HepG2 (cell line): ENCODE data around the gene ZFYVE21. TPM values are rescaled to one million over a fixed set of nuclear protein-coding genes. Genes with fewer than 3 reads are reported as not detected.
A peak's percentile ranks its signal among the peaks of the same experiment; 100 is the strongest.

Experiments used
- AGO1 ChIP-seq: fragments of 200-400 bp; formaldehyde crosslinking; IDR thresholded peaks from 2 replicates; pipeline ENCODE4 v1.6.1; 2017; ENCODE audit warnings: mild to moderate bottlenecking, low read depth, low read length, moderate library complexity; ENCODE audit not compliant: poor library complexity, severe bottlenecking
- ARID2 ChIP-seq: sonication (generic); formaldehyde crosslinking; IDR thresholded peaks from 2 replicates; pipeline ENCODE4 v1.8.1; 2022; ENCODE audit warnings: mild to moderate bottlenecking, missing genetic modification reagents, borderline replicate concordance
- ELF4 ChIP-seq: sonication (generic); formaldehyde crosslinking; IDR thresholded peaks from 2 replicates; pipeline ENCODE4 v1.5.0; 2020; ENCODE audit warnings: missing genetic modification reagents, mild to moderate bottlenecking, moderate library complexity, borderline replicate concordance
- HOXA3 ChIP-seq: sonication (generic); formaldehyde crosslinking; IDR thresholded peaks from 2 replicates; pipeline ENCODE4 v1.5.0; 2020; ENCODE audit warnings: missing genetic modification reagents
- ISL2 ChIP-seq: sonication (generic); formaldehyde crosslinking; IDR thresholded peaks from 2 replicates; pipeline ENCODE4 v1.5.0; 2020; ENCODE audit warnings: missing genetic modification reagents
- KDM1A ChIP-seq: IDR thresholded peaks from 2 replicates; pipeline ENCODE4 v1.6.1; 2016; ENCODE audit warnings: missing compliant biosample characterization
- KLF13 ChIP-seq: sonication (generic); formaldehyde crosslinking; IDR thresholded peaks from 2 replicates; pipeline ENCODE4 v1.4.0; 2020; ENCODE audit warnings: mild to moderate bottlenecking, missing genetic modification reagents
- MBD4 ChIP-seq: IDR thresholded peaks from 2 replicates; pipeline ENCODE4 v1.6.1; 2012; ENCODE audit warnings: low read length, inconsistent platforms, borderline replicate concordance
- NR2C2 ChIP-seq: sonication (generic); formaldehyde crosslinking; IDR thresholded peaks from 2 replicates; pipeline ENCODE4 v1.4.0; 2020; ENCODE audit warnings: missing genetic modification reagents, mild to moderate bottlenecking, moderate library complexity, borderline replicate concordance
- POLR2G ChIP-seq: fragments of 200-400 bp; formaldehyde crosslinking; IDR thresholded peaks from 2 replicates; pipeline ENCODE4 v1.6.1; 2018; ENCODE audit warnings: mild to moderate bottlenecking, low read depth, low read length, moderate library complexity
- PRMT3 ChIP-seq: sonication (generic); formaldehyde crosslinking; IDR thresholded peaks from 2 replicates; pipeline ENCODE4 v1.8.1; 2022; ENCODE audit warnings: low read depth, mild to moderate bottlenecking, moderate library complexity, missing genetic modification reagents, borderline replicate concordance
- RORA ChIP-seq: sonication (generic); formaldehyde crosslinking; IDR thresholded peaks from 2 replicates; pipeline ENCODE4 v1.5.0; 2020; ENCODE audit warnings: mild to moderate bottlenecking, missing genetic modification reagents, moderate library complexity
- RXRA ChIP-seq: sonication (generic); formaldehyde crosslinking; IDR thresholded peaks from 2 replicates; pipeline ENCODE4 v1.5.1; 2020; ENCODE audit warnings: missing genetic modification reagents
- ZFP62 ChIP-seq: sonication (generic); formaldehyde crosslinking; IDR thresholded peaks from 2 replicates; pipeline ENCODE4 v1.4.0; 2020; ENCODE audit warnings: missing genetic modification reagents
- ZMAT3 ChIP-seq: sonication (generic); formaldehyde crosslinking; conservative IDR thresholded peaks from 2 replicates; pipeline ENCODE4 v1.7.0; 2021; ENCODE audit warnings: missing genetic modification reagents
- ZNF333 ChIP-seq: sonication (generic); formaldehyde crosslinking; IDR thresholded peaks from 2 replicates; pipeline ENCODE4 v1.4.0; 2020; ENCODE audit warnings: mild to moderate bottlenecking, missing genetic modification reagents, borderline replicate concordance
- ZNF510 ChIP-seq: sonication (generic); formaldehyde crosslinking; IDR thresholded peaks from 2 replicates; pipeline ENCODE4 v1.4.0; 2020; ENCODE audit warnings: low read depth, mild to moderate bottlenecking, missing genetic modification reagents
- ZNF660 ChIP-seq: sonication (generic); formaldehyde crosslinking; IDR thresholded peaks from 2 replicates; pipeline ENCODE4 v1.5.1; 2020; ENCODE audit warnings: mild to moderate bottlenecking, low read depth, missing genetic modification reagents, borderline replicate concordance
- ZNF761 ChIP-seq: sonication (generic); formaldehyde crosslinking; conservative IDR thresholded peaks from 2 replicates; pipeline ENCODE4 v1.4.0; 2020; ENCODE audit warnings: mild to moderate bottlenecking, missing genetic modification reagents
- ZNF83 ChIP-seq: sonication (generic); formaldehyde crosslinking; IDR thresholded peaks from 2 replicates; pipeline ENCODE4 v1.4.0; 2020; ENCODE audit warnings: missing genetic modification reagents, mild to moderate bottlenecking, borderline replicate concordance
- ZSCAN12 ChIP-seq: sonication (generic); formaldehyde crosslinking; IDR thresholded peaks from 2 replicates; pipeline ENCODE4 v1.9.0; 2021; ENCODE audit warnings: mild to moderate bottlenecking, missing genetic modification reagents
- polyA plus RNA-seq, 8 experiments: library from polyadenylated mRNA; depleted of rRNA in 3 of 8; stranded (reverse) in 7 of 8; unstranded in 1 of 8; fragments of >200 nt; fragmentation: Illumina TruSeq in 4 of 8; extraction: Trizol in 4 of 8; gene quantifications; 2 replicates each; pipeline versions ENCODE4 v1.2.1 to v1.2.3, GENCODE V29; 2011 to 2016; ENCODE audit warnings: low read depth in 4 of 8, missing spikeins in 1 of 8, mixed read lengths in 1 of 8; ENCODE audit not compliant: insufficient read depth in 1 of 8
- total RNA-seq, 5 experiments: library from RNA; depleted of rRNA; stranded (reverse); fragments of >200 nt; fragmentation: Illumina TruSeq; extraction: Trizol; gene quantifications; 2 replicates each; pipeline ENCODE4 v1.2.3, GENCODE V29; 2016; ENCODE audit warnings: low read depth in 1 of 5
- TF ChIP-seq, protein P1 (sequence below): fragments of 450-650 bp; IDR thresholded peaks from 2 replicates; pipeline ENCODE4 v1.6.1; 2016
- TF ChIP-seq, protein P2 (sequence below): sonication (generic); formaldehyde crosslinking; IDR thresholded peaks from 2 replicates; pipeline ENCODE4 v1.5.0; 2020; ENCODE audit warnings: missing genetic modification reagents
- TF ChIP-seq, protein P3 (sequence below): sonication (generic); formaldehyde crosslinking; IDR thresholded peaks from 2 replicates; pipeline ENCODE4 v1.4.0; 2020; ENCODE audit warnings: mild to moderate bottlenecking, low read depth, missing genetic modification reagents
- TF ChIP-seq, protein P4 (sequence below): sonication (generic); formaldehyde crosslinking; IDR thresholded peaks from 2 replicates; pipeline ENCODE4 v1.4.0; 2020; ENCODE audit warnings: mild to moderate bottlenecking, missing genetic modification reagents
- TF ChIP-seq, protein P5 (sequence below): sonication (generic); formaldehyde crosslinking; conservative IDR thresholded peaks from 2 replicates; pipeline ENCODE4 v1.8.0; 2022; ENCODE audit warnings: low read depth, missing genetic modification reagents

ZFYVE21 gene
- total and polyA plus RNA-seq, 2 of the 13 experiments (the other 11 are each of a cell fraction or from before 2014, with no cell fraction given) = 34.3 to 34.4 TPM

DNA sequence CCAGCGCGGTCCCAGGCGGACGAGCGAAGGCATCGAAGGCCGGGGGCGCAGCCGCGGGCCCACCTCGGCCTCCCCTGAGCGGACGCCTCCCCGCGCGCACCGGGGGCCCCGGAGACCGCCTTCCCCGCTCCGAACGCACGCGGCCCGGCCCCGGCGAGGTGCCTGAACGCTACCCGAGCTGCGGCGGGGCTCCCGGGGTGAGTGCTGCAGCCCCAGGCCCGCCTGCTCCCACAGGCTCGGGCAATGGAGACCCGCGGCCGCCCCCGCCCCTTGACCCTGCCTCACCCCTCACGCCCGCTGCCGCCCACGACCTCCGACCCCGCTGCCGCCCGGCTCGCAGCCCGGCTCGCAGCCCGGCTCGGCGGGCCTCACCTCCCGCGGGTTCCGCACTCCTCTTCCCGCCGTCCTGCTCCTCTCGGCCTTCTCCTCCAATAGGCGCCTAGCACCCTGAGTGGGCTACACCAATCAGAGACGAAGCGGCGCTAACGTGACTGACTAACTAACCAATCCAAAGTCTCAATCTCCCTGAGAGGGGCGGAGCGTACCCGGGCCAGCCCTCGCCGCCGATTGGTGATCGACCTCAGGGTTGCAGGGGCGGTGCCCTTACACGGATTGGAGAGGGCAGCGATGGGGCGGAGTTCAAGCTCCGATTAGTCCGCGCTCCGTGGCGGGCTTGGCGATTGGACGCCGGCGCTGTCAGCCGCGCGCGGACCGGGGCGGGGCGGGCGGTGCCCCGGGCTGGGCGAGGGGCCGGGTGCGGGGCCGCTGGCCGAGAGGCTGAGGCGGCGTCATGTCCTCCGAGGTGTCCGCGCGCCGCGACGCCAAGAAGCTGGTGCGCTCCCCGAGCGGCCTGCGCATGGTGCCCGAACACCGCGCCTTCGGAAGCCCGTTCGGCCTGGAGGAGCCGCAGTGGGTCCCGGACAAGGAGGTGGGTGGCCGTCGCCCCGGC is at the start of gene ZFYVE21, which contains the start of gene XRCC3 (continued):
- TF ChIP-seq, protein P1, sequence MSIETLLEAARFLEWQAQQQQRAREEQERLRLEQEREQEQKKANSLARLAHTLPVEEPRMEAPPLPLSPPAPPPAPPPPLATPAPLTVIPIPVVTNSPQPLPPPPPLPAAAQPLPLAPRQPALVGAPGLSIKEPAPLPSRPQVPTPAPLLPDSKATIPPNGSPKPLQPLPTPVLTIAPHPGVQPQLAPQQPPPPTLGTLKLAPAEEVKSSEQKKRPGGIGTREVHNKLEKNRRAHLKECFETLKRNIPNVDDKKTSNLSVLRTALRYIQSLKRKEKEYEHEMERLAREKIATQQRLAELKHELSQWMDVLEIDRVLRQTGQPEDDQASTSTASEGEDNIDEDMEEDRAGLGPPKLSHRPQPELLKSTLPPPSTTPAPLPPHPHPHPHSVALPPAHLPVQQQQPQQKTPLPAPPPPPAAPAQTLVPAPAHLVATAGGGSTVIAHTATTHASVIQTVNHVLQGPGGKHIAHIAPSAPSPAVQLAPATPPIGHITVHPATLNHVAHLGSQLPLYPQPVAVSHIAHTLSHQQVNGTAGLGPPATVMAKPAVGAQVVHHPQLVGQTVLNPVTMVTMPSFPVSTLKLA = no peak
- no peak for TF ChIP-seq ZNF510 (CRISPR knock-in tag)
- no peak for TF ChIP-seq RXRA (CRISPR knock-in tag)
- no peak for TF ChIP-seq ARID2 (CRISPR knock-in tag)
- TF ChIP-seq PRMT3 (CRISPR knock-in tag) = no peak
- TF ChIP-seq, protein P2, sequence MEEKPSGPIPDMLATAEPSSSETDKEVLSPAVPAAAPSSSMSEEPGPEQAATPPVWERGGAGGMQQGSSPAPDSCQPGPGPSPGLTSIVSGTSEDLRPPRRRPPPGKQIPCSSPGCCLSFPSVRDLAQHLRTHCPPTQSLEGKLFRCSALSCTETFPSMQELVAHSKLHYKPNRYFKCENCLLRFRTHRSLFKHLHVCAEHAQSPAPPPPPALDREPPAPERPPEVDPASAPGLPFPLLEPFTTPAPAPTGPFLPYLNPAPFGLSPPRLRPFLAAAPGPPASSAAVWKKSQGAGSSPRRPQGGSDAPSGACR = no peak
- TF ChIP-seq ZFP62 (CRISPR knock-in tag) = no peak
- TF ChIP-seq ISL2 (CRISPR knock-in tag) = no peak
- TF ChIP-seq, protein P3, sequence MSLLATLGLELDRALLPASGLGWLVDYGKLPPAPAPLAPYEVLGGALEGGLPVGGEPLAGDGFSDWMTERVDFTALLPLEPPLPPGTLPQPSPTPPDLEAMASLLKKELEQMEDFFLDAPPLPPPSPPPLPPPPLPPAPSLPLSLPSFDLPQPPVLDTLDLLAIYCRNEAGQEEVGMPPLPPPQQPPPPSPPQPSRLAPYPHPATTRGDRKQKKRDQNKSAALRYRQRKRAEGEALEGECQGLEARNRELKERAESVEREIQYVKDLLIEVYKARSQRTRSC = no peak
- TF ChIP-seq ZNF83 (CRISPR knock-in tag) = no peak
- no peak for TF ChIP-seq RORA (CRISPR knock-in tag)
- TF ChIP-seq, protein P4, sequence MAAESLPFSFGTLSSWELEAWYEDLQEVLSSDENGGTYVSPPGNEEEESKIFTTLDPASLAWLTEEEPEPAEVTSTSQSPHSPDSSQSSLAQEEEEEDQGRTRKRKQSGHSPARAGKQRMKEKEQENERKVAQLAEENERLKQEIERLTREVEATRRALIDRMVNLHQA = no peak
- TF ChIP-seq KDM1A (CRISPR knock-in tag) = no peak
- 0 out of 2 replicates have a peak, but pooled peaks have one; percentile 27 for TF ChIP-seq ZMAT3
- no peak for TF ChIP-seq ZNF761 (CRISPR knock-in tag)
- TF ChIP-seq HOXA3 = peak; percentile 60
- TF ChIP-seq ZNF660 (CRISPR knock-in tag) = no peak
- TF ChIP-seq, protein P5, sequence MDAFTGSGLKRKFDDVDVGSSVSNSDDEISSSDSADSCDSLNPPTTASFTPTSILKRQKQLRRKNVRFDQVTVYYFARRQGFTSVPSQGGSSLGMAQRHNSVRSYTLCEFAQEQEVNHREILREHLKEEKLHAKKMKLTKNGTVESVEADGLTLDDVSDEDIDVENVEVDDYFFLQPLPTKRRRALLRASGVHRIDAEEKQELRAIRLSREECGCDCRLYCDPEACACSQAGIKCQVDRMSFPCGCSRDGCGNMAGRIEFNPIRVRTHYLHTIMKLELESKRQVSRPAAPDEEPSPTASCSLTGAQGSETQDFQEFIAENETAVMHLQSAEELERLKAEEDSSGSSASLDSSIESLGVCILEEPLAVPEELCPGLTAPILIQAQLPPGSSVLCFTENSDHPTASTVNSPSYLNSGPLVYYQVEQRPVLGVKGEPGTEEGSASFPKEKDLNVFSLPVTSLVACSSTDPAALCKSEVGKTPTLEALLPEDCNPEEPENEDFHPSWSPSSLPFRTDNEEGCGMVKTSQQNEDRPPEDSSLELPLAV (CRISPR knock-in tag) = no peak
- TF ChIP-seq ELF4 (CRISPR knock-in tag) = no peak
- no peak for TF ChIP-seq AGO1
- no peak for TF ChIP-seq ZNF333 (CRISPR knock-in tag)
- TF ChIP-seq POLR2G = peak; percentile 77
- no peak for TF ChIP-seq KLF13 (CRISPR knock-in tag)
- TF ChIP-seq NR2C2 (CRISPR knock-in tag) = peak; percentile 93
- TF ChIP-seq ZSCAN12 (CRISPR knock-in tag) = no peak
- TF ChIP-seq MBD4 = no peak
